Stimulated activated CD4-positive, alpha-beta T cell treated with anti-CD3 and anti-CD28 coated beads, TNF-alpha, amount 100 ng/mL, for 4 hours (primary cell): ENCODE measurements around the gene PIAS1.
"Not testable (repeated sequence)": the region's sequence is repeated elsewhere in the genome, so short reads cannot be mapped to it uniquely, and the experiment has no call there.

ENCODE experiments used
- DNase-seq, 3 experiments: peaks; one replicate each; pipeline ENCODE4 v3.0.0-alpha.2; 2020; ENCODE audit warnings: low read depth in 3 of 3

PIAS1 gene

DNA sequence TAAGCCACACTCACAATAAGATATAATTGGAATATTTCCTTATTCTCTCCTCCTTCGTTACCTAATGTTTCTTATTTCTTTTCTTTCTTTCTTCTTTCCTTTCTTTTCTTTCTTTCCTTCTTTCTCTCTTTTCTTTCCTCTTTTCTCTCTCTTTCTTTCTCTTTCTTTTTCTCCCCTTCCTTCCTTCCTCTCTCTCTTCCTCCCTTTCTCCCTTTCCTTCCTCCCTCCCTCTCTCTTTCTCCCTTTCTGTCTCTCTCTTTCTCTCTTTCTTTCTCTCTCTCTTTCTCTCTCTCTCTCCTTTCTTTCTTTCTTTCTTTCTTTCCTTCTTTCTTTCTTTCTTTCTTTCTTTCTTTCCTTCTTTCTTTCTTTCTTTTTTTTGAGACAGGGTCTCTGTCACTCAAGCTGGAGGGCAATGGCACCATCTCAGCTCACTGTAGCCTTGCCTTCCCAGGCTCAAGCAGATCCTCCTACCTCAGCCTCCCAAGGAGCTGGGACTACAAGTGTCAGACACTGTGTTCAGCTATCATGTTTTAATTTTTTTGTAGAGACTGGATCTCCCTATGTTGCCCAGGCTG, 19.3 kb upstream of the PIAS1 start:
- DNase-seq, result no peak

DNA sequence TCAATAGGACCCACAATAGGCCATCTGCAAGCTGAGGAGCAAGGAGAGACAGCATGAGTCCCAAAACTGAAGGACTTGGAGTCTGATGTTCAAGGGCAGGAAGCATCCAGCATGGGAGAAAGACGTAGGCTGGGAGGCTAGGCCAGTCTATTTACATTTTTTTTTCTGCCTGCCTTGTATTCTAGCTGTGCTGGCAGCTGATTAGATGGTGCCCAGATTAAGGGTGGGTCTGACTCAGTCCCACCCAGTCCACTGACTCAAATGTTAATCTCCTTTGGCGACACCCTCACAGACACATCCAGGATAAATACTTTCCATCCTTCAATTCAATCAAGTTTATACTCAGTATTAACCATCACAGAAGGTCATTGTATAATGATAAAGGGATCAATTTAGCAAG, 15.9 kb upstream of the PIAS1 start:
- DNase-seq, result no peak

DNA sequence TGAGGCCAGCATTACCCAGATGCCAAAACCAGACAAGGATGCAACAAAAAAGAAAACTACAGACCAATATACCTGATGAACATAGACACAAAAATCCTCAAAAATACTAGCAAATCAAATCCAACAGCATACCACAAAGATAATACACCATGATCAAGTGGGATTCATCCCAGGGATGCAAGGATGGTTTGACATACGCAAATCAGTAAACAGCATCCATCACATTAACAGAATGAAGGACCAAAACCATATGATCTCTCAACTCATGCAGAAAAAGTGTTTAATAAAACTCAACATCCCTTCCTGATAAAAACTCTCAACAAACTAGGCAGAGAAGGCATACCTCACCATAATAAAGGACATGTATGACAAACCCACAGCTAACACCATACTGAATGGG, 14.0 kb upstream of the PIAS1 start:
- no peak for DNase-seq

DNA sequence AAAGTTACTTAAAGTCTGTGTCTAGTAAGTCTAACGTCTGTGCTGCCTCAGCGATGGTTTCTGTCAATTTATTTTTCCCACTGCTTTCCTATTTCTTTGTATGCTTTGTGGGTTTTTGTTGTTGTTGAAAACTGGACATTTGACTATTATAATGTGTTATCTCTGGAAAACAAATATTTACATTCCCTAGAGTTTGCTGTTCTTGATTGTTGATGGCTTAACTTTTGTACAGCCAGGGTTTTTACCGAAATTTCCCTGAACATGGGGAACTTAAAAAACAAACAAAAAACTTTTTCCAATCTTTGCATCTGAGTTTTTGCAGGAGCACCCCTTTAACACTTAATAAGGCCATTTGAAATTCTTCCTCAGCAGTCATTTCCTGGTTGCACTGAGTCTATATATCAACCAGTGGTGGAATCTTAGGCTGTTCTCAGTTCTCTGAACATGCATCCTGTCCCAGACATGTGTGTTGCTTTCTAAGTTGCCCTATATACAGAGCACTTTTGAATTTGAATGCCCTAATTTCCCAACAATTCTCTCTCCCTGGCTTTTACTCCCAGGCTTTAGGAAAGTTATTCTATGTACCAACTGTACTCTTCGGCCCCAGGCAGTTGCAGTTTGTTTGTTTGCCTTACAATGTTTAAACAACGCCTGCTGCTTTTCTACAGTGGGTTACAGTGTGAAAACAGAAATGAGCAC, 11.8 kb upstream of the PIAS1 start:
- DNase-seq, result no peak

DNA sequence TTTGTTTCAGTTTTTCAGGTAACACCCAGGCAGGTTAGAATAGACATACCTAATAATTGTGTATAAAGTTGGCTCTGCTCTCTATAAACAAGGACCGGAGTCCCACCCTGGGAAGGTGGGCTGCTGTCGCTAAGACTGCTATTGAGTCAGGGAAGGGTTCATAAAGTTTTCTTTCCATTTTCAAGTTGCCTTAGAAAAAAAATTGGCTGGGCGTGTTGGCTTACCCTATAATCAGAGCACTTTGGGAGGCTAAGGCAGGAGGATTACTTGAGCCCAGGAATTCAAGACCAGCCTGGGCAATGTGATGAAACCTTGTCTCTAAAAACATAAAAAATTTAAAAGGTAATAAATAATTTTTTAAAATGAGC, 11.3 kb upstream of the PIAS1 start:
- no peak for DNase-seq

DNA sequence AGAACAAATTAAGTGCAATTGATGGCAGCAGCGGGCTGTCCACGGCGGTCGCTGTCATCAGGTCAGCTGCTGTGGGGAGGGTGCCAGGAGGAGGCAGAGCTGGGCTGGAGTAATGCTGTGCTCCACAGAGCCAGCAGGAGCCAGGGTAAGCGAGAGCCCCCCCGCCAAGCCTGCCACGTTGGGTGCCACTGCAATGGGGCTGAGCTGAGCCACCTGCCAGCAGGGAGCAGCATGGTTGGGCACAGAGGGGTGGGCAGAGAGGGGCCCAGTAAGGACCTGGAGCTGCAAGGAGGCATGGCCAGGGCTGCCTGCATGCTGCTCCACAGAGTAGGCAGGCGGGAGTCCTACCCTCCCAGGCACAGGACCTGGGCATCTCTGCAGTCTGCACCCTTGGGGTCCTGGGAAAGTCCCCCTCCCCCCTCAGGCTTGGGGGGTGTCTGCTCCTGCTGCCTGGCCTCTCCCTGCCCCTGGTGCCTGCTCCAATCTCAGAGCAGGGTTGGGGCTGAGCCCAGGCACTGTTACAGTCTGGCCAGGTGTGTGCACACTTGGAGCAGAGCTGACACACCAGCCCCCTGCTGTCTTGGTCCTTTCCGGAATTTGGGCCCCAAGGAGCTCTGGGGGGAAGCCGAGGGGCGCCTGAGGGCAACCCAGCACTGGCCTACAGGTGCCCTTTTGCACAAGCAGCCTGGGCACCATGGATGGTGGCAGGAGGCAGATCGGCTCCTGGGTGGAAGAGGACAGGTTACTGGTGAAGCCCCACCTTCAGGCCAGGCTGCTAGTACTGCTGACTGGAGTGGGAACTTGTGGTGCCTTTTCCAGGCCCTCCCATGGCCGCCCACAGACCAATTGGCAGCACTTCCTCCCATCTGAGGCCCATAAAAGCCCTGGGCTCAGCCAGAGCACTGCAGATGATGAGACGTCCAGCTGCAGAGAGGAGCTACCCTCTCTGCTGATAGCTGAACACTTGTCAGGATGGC, 8.5 kb upstream of the PIAS1 start:
- no peak for DNase-seq

DNA sequence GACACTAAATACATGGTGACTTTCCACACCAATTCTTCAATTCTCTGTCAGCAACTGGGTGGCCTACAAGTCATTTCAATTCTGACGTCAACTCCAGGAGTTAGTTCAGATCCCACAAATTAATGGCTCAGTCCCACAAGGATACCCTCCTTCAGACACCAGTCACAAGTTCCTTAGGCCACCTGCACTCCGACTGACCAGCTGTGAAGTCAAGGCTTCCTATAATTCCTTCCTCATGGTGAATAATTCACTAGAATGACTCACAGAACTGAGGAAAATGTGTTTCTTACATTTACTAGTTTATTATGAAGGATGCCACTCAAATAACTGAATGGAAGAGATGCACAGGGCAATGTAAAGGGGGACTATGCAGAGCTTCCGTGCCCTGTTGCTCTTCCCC, 6.3 kb upstream of the PIAS1 start:
- no peak for DNase-seq

DNA sequence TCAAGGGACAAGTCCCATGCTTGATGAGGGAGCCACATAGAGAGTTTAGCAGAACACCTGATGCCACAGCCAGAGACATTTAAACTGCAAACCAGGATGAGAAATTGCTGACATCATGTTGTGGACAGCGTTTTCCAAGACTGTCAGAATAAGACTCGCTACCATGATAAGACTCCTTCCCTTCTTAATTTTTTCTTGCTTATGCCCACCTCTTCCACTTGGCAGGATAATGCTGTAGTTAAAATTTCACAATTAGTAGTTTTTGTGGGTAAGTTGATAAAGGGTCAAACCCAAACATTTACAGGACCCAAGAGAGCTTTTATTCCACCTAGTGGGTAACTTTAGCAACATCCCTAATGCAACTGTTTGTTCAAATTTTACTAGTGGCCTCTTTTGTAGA, 3.0 kb upstream of the PIAS1 start:
- DNase-seq, result no peak

DNA sequence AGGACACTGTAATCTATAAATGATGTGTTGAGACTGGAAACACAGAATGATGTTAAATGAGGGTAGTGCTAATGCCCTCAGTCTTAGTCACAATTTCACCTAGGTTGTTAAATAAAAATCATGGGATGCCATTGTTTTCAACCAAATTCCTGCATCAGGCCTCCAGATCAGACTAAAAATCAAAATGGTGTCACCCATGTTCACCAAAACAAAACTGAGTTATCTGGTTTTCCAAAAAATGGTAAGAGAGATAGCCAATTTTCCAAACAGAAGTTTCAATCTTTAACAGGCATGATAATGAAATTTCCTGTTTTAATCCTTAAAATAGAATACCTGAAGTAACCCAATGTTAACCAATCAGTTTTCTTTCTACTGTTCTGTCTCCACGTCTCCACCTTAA, 2.2 kb upstream of the PIAS1 start:
- no peak for DNase-seq

DNA sequence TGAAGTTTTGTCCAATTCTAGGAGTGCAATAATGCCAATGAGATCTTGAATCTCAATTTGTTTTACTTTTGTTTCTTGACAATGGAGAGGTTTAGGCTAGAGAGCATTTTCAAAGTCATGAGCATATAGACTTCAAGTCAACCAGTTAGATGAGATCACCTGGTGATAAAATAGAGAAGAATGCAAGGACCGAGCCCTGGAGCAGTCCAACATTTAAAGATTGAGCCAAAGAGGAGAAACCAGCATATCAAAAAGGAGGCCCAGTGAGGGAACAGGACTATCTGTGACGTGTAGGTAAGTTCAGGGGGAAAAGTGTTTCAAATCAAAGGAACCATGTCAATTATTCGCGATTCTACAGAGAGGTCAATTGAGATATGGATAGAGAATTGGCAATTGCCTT, 1.7 kb upstream of the PIAS1 start:
- no peak for DNase-seq

DNA sequence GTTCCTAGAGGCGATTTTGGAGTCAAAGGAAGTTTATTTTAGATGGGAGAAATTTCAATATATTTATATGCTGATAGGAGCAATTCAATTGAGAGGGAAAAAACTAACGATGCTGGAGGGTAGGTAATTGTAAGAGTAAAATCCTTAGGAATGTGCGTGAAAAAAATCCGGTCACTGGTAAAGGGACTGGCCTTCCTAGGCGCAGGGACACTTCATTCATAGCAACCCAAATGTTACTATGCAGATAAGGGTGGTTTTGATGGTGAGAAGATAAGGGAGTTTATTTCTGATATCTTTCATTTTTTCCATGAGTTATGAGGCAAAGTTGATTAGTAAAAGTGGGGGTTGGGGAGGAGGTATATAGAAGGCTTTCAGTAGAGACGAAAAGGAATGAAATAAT, 1.1 kb upstream of the PIAS1 start:
- DNase-seq, result no peak

DNA sequence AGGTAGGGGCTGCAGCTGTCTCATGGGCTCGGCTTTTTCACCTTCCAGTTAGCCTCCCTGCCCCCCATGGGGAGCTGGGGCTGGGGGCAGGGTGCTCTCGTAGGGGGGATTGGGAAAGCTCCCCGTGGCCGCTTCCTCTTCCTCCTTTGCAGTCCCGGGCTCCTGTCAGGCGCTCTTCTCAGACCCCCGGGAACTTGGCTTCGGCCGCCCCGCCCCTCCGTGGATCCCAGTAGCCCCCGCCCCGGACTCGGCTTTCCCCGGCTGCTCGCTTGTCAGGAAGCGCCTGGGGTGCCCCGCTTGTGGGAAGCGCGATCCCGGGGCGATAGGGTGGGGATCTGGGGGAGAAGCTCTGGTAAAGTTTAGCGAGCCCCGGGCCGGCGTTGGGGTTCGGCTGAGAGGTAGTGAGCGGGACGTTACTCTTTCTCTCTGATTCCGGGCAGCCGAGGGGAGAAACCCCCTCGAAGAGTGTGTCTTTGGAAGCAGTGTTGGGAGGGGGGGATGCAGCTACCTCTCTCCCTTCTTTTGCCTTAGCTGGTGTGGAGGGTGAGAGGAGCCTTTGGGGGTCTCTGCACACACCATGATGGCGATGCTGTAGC, 611 bp downstream of the PIAS1 start:
- no peak for DNase-seq

DNA sequence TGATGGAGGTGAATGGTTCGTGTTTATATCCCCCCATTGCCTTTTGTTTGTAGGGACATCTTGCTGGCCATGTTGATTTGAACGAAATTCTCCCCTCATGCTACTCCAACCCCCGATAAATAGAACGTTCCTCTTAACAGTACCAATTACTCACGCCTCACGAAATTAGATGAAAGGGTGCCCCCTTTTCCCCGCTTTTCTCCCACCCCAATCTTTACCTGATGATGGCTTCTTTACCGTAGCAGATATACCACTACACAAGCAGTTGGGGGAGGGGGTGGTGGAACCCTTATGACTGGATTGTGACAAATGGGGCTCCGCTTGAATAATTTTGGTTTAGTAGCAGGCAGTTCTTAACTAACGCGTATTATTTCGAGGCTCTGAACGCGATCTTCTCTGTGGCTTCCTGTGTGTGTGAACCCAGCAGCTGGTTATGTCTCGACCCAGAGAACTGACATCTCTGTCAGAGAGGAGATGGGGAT, 1.1 kb downstream of the PIAS1 start:
- DNase-seq, result peak; percentile 20 to 32 (median 30)

DNA sequence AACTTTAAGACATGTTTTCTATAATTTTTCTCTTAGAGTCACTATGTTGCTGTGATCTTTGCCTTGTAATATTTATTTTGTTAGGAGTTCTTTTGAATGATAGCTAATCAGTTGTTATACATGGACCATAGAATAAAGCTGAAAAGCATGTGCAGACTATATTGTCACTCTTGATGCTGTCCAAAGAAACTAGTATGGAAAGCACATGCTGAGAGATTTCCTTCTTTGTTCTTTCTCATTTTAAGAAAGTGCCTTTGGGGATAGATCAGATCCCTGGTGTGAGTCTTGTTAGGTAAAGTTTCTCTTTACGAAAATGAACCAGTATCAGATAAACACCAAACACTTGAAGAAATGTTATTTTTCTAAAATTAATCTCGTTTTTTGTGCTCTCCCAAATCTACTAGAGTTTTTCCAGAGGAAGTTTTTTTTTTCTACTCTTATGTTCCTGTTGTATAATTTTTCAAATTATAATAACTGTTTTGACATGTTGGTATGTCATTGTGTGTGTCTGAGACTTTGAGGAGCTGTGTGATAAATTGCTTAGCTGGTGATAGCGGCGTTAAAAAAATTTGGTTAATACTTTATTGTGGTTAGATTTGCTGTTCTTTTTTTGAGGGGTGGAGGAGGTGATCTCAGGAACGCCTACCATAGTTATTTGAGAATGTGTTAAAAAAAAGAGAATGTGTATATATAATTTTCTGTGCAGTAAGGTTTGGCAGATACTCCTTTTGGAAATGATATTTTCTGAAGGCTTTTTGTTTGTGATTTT, 2.2 kb downstream of the PIAS1 start:
- no peak for DNase-seq

DNA sequence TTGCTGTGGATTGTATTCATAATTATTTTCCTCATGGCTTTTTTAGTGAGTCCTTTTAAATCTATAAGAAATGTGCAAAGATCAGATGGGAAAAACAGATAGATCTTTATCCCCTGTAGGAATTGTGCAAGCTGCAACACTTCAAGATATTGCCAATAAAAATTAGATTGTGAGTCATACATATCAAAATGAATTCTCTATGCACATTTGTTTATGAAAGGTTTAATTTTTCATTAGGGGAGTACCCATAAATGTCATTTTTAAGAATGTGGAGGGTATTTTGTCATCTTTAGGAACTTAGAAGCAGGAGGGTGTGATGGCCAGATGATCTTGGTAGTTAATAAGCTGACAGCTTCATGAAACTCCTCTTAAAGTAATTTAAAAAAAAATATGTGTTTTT, 2.9 kb downstream of the PIAS1 start:
- DNase-seq, result no peak

DNA sequence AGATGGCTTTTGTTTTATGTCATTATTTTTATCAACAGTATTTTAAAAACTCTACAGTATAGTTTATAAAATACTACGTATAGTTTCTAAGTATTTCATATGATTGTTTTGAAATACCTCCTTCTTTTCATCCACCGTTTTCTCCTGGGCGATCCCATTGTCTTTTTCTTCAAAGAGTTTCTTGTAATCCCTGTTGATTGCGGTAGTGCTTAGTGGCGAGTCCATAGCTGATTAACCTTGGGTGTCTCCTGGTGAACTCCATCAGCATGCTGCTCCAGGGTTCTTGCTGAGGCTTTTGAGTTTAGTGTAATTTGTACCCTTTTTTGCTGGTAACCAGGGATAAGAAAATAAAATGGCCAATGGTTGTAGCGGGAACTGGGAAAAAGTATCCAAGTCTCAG, 3.6 kb downstream of the PIAS1 start:
- DNase-seq, result no peak

DNA sequence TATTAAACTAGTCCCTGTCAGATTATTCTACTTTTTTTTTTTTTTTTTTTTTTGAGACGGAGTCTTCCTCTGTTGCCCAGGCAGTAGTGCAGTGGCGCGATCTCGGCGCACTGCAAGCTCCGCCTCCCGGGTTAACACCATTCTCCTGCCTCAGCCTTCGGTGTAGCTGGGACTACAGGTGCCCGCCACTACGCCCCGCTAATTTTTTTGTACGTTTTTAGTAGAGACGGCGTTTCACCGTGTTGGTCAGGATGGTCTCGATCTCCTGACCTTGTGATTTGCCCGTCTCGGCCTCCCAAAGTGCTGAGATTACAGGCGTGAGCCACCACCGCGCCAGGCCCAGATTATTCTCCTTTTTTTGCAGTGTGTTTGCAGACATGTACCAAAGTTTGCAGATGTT, 4.9 kb downstream of the PIAS1 start:
- DNase-seq, result not testable (repeated sequence)

DNA sequence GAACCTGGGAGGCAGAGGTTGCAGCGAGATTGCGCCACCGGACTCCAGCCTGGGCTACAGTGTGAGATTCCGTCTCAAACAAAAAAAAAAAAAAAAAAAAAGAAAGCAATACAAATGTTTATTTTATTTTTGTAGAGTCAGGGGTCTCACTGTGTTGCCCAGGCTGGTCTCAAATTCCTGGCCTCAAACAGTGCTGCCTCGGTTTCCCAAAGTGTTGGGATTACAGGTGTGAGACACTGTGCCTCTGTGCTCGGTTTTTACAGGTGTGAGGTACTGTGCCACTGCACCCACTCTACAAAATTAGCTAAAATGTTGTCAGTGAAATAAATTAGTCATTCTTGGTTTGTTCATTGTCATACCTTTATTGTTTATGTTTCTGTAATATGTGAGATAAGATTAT, 5.5 kb downstream of the PIAS1 start:
- DNase-seq, result no peak

DNA sequence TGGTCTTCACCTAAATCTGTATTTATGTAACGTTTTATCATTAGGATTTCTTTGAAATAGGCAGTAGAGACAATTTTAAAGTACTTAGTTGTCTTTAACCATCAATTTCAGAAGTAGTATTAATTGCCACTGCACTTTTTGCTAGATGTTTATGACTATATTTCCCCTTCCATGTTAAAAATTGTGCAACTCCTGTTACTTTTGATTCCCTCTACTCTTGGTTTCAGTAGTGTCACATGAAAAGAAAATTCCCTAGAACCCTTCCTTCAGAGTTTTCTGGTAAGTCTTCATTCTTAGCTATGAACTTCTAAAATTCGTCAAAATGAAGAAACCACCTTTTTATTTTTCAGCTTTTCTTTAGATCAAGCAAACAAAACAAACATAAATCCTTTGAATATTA, 7.1 kb downstream of the PIAS1 start:
- DNase-seq, result no peak

DNA sequence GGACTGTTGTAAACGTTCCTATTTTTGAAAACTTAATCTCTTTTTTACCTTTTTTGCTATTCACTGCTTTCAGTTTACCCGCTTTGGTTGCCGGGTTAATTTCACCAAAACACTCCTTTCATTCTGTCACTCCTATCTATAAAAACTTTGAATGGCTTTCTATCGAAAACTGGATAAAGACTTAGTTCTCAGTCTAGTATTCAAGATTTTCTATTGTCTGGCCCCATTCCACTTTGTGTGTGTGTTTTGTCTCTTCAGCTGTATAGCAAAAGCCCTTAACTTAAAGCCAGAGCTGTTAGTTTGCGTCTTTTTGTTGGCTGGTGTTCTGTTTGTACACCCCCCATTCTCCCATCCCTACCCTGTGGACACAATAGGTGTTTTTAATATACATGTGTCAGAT, 7.5 kb downstream of the PIAS1 start:
- no peak for DNase-seq

DNA sequence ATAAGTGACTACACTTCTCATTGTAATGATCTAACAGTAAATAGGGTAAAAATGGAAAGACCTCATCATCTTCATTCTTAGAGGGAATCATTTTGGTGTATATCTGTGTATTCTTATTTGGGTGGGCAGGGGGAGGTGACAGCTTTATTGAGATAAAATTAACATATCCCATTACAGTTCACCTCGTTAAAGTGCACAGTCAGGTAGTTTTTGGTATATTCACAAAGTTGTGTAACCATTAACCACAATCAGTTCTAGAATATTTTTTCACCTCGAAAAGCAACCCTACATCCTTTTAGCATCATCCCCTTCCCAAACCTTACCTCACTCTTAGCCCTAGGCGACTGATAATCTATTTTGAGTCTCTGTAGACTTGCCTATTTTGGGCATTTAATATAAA, 8.1 kb downstream of the PIAS1 start:
- no peak for DNase-seq
